BLaER1 (cell line): ENCODE results near the gene ANKS1B.
A peak's percentile ranks its signal among the peaks of the same experiment; 100 is the strongest.
"Not testable (repeated sequence)": the region's sequence is repeated elsewhere in the genome, so short reads cannot be mapped to it uniquely, and the experiment has no call there.

ENCODE experiments used
- H3K27ac ChIP-seq: shearing (Covaris generic); formaldehyde crosslinking; 2 replicates; pipeline ENCODE4 v1.8.1; 2022
- H3K27me3 ChIP-seq: shearing (Covaris generic); formaldehyde crosslinking; 2 replicates; pipeline ENCODE4 v1.8.1; 2022
- H3K36me3 ChIP-seq: shearing (Covaris generic); formaldehyde crosslinking; 2 replicates; pipeline ENCODE4 v1.8.1; 2022
- H3K4me1 ChIP-seq: shearing (Covaris generic); formaldehyde crosslinking; 2 replicates; pipeline ENCODE4 v1.8.1; 2022
- H3K4me2 ChIP-seq: shearing (Covaris generic); formaldehyde crosslinking; 2 replicates; pipeline ENCODE4 v1.8.1; 2022
- H3K4me3 ChIP-seq: shearing (Covaris generic); formaldehyde crosslinking; 2 replicates; pipeline ENCODE4 v1.8.1; 2022
- H3K9ac ChIP-seq: shearing (Covaris generic); formaldehyde crosslinking; 2 replicates; pipeline ENCODE4 v1.8.1; 2022
- H3K9me3 ChIP-seq: shearing (Covaris generic); formaldehyde crosslinking; 2 replicates; pipeline ENCODE4 v1.8.1; 2022
- H4K20me1 ChIP-seq: shearing (Covaris generic); formaldehyde crosslinking; 2 replicates; pipeline ENCODE4 v1.8.1; 2022
- Cebpa-rat ChIP-seq: shearing (Covaris generic); IDR thresholded peaks from 2 replicates; pipeline ENCODE4 v1.8.1; 2022

Gene ANKS1B

DNA sequence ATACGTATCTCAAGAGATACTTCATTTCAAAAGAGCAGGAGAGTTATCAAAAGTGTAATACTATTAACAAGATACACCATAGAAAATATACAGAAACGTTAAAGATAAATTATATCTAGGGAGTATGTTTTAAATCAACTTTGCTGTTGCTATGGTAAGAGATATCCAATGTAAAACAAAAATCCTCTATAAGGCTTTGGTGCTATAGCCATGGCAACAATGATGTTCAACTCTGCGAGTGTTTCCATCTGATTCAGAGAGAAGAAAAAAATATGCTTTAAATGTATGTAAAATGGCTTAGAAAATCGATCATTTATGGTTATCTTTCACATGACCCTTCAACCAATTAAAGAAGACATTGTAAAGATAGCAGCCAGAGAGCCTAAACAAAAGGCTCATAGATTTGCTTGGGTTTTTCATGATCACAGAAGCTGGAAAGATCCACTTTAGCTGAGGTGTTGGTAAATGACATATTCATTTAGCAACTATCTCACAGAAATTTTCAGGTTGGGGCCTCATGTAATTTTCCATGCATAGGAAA, 724.2 kb downstream of the ANKS1B start:
- Histone ChIP-seq H3K4me3 (no peak overlapping the region), H3K27me3 (no peaks in the 10 kb centered on the region), H4K20me1 (no peaks in the 10 kb centered on the region; the same call in 1 of the 2 replicates), H3K4me1 (peaks cover 22% of the 10 kb centered on the region), H3K9ac (no peak overlapping the region), H3K4me2 (peak overlapping the region; percentile 57; the same call in 1 of the 2 replicates), H3K27ac (no peak overlapping the region), H3K9me3 (no peaks in the 10 kb centered on the region), H3K36me3 (peaks cover 12% of the 10 kb centered on the region)
- no peak for TF ChIP-seq Cebpa-rat

DNA sequence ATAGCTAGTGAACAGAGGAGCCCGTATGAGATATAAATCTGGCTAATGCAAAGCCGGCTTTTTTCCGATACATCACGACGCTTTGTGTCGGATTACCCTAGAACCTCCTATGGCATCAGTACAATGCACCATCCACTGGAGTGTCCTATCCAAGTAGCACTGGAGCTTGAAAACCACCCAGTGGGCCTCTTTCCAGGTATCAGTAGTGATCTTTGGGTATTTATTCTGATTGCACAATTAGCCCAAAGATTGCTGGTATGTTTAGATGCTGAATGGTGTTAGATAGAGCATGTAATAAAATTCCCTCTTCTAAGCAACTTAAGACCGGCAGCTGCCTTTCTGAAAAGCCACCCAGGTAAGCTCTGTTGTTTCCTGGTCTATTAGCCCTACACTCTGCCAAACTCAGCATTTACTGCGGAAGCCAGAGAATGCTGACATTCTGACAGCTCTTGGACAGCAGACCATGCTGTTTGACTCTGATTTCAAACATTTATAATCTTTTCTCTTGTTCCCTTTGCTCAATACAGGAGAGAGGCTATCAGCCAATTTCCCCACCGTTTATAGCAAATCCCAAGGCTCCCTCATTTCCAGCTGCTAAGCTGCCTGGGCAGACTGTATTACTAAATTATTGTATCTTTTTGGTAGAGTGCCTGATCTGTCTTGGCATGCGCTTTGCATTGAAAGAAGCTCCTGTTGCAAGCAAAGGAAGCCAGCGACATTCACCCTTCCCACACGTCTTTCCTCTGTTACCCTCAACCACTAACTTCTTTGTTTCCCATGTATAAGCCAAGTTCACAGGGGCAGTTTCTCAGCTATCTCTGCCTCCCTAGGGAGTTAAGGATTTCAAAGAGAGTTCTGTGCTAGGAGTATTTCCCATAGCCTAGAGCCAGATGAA, 725.4 kb downstream of the ANKS1B start:
- no peaks in the 10 kb centered on the region; the same call in 1 of the 2 replicates for H4K20me1 ChIP-seq
- peak overlapping the region; percentile 57 for H3K4me2 ChIP-seq
- H3K36me3 ChIP-seq, result peaks cover under 1% of the 10 kb centered on the region
- peaks cover 22% of the 10 kb centered on the region for H3K4me1 ChIP-seq
- peak overlapping the region; percentile 5; the same call in 1 of the 2 replicates for H3K27ac ChIP-seq
- no peaks in the 10 kb centered on the region for H3K27me3 ChIP-seq
- no peak overlapping the region for H3K4me3 ChIP-seq
- no peak overlapping the region for H3K9ac ChIP-seq
- TF ChIP-seq Cebpa-rat, result no peak
- H3K9me3 ChIP-seq, result no peaks in the 10 kb centered on the region

- peaks cover 2% of the 10 kb centered on the region; the same call in 1 of the 2 replicates for H3K36me3 ChIP-seq
- H3K9me3 ChIP-seq, result no peaks in the 10 kb centered on the region
- peaks cover 31% of the 10 kb centered on the region for H3K4me1 ChIP-seq
- no peak overlapping the region for H3K9ac ChIP-seq
- H3K4me3 ChIP-seq, result no peak overlapping the region
- H3K4me2 ChIP-seq, result no peak overlapping the region
- peaks cover 6% of the 10 kb centered on the region; the same call in 1 of the 2 replicates for H4K20me1 ChIP-seq
- TF ChIP-seq Cebpa-rat, result no peak
- no peaks in the 10 kb centered on the region for H3K27me3 ChIP-seq
- H3K27ac ChIP-seq, result no peak overlapping the region
These were observed 727.1 kb downstream of the ANKS1B start for GRCh38 chr12:99257672-99258071.

GRCh38 chr12:99253068-99253467, 731.7 kb downstream of the ANKS1B start:
- Histone ChIP-seq H3K27ac (no peak overlapping the region), H3K4me1 (peaks cover 13% of the 10 kb centered on the region), H4K20me1 (peaks cover 10% of the 10 kb centered on the region; the same call in 1 of the 2 replicates), H3K4me2 (peak overlapping the region; percentile 42), H3K36me3 (peaks cover 21% of the 10 kb centered on the region; the same call in 1 of the 2 replicates), H3K9me3 (no peaks in the 10 kb centered on the region), H3K27me3 (no peaks in the 10 kb centered on the region), H3K9ac (no peak overlapping the region), H3K4me3 (no peak overlapping the region)
- no peak for TF ChIP-seq Cebpa-rat

- Histone ChIP-seq H3K4me3 (no peak overlapping the region), H4K20me1 (peaks cover 10% of the 10 kb centered on the region; the same call in 1 of the 2 replicates), H3K4me2 (no peak overlapping the region), H3K36me3 (peaks cover 44% of the 10 kb centered on the region), H3K9me3 (no peaks in the 10 kb centered on the region), H3K4me1 (peaks cover 13% of the 10 kb centered on the region), H3K27ac (no peak overlapping the region), H3K9ac (no peak overlapping the region), H3K27me3 (no peaks in the 10 kb centered on the region)
- TF ChIP-seq Cebpa-rat, result no peak
These were observed 734.6 kb downstream of the ANKS1B start for GRCh38 chr12:99250091-99250490.

GRCh38 chr12:99249543-99249942, 735.2 kb downstream of the ANKS1B start:
- TF ChIP-seq Cebpa-rat, result no peak

GRCh38 chr12:99237907-99238538, 746.7 kb downstream of the ANKS1B start:
- not testable (repeated sequence) for H3K4me2 ChIP-seq, H3K27ac ChIP-seq, H4K20me1 ChIP-seq, H3K27me3 ChIP-seq, H3K9ac ChIP-seq, H3K4me1 ChIP-seq, H3K4me3 ChIP-seq
- H3K9me3 ChIP-seq, result peaks cover 39% of the 10 kb centered on the region
- peaks cover 79% of the 10 kb centered on the region for H3K36me3 ChIP-seq

More at GRCh38 chr12:99249543-99249942, 735.2 kb downstream of the ANKS1B start:
- H3K9me3 ChIP-seq, result 0 out of 2 replicates have a peak, but pooled peaks cover 5% of the 10 kb centered on the region
- H3K4me2 ChIP-seq, result no peak overlapping the region
- no peak overlapping the region for H3K27ac ChIP-seq
- H3K4me1 ChIP-seq, result peaks cover 13% of the 10 kb centered on the region
- H3K9ac ChIP-seq, result no peak overlapping the region
- no peak overlapping the region for H3K4me3 ChIP-seq
- H3K36me3 ChIP-seq, result peaks cover 50% of the 10 kb centered on the region
- peaks cover 10% of the 10 kb centered on the region; the same call in 1 of the 2 replicates for H4K20me1 ChIP-seq
- H3K27me3 ChIP-seq, result no peaks in the 10 kb centered on the region

- peaks cover 67% of the 10 kb centered on the region for H3K36me3 ChIP-seq
- H3K4me3 ChIP-seq, result no peak overlapping the region
- H3K9ac ChIP-seq, result no peak overlapping the region
- H3K4me2 ChIP-seq, result no peak overlapping the region
- no peaks in the 10 kb centered on the region for H4K20me1 ChIP-seq
- H3K27me3 ChIP-seq, result no peaks in the 10 kb centered on the region
- TF ChIP-seq Cebpa-rat, result no peak
- no peaks in the 10 kb centered on the region for H3K4me1 ChIP-seq
- H3K27ac ChIP-seq, result no peak overlapping the region
- H3K9me3 ChIP-seq, result peaks cover 26% of the 10 kb centered on the region
These were observed 749.4 kb downstream of the ANKS1B start for GRCh38 chr12:99235381-99235780.

- H3K27ac ChIP-seq, result no peak overlapping the region
- no peak for TF ChIP-seq Cebpa-rat
- H3K4me2 ChIP-seq, result no peak overlapping the region
- H3K9ac ChIP-seq, result no peak overlapping the region
- no peaks in the 10 kb centered on the region for H3K4me1 ChIP-seq
- peaks cover 20% of the 10 kb centered on the region for H3K9me3 ChIP-seq
- H3K36me3 ChIP-seq, result peaks cover 60% of the 10 kb centered on the region
- no peak overlapping the region for H3K4me3 ChIP-seq
- H4K20me1 ChIP-seq, result no peaks in the 10 kb centered on the region
- H3K27me3 ChIP-seq, result no peaks in the 10 kb centered on the region
These were observed 750.0 kb downstream of the ANKS1B start for GRCh38 chr12:99234702-99235101.
